Thyroid gland (tissue), 4 donors: Measurements from ENCODE around the gene FMC1. TPM values are rescaled to one million over a fixed set of nuclear protein-coding genes. Genes with fewer than 3 reads are reported as not detected.
A peak's percentile ranks its signal among the peaks of the same experiment; 100 is the strongest.

ENCODE experiments used
- DNase-seq, 2 donors: peaks; one replicate each; pipeline ENCODE4 v3.0.0-alpha.2; 2019
- H3K27ac ChIP-seq, 3 donors: fragments of 200-600 bp; sonication (generic); 1 replicate in 2 of 3; 2 replicates in 1 of 3; pipeline ENCODE4 v1.5.1; 2016 to 2019; ENCODE audit warnings: mild to moderate bottlenecking in 1 of 3, moderate library complexity in 1 of 3
- H3K27me3 ChIP-seq: fragments of 200-600 bp; sonication (generic); one replicate; pipeline ENCODE4 v1.5.1; 2019
- H3K36me3 ChIP-seq, 2 donors: fragments of 200-600 bp; sonication (generic); one replicate each; pipeline ENCODE4 v1.5.1; 2016 to 2019
- H3K4me1 ChIP-seq, 2 donors: fragments of 200-600 bp; sonication (generic); one replicate each; pipeline ENCODE4 v1.5.1; 2017 to 2019
- H3K4me3 ChIP-seq, 3 donors: fragments of 200-600 bp; sonication (generic); replicated peaks in 1 of 3; 1 replicate in 2 of 3; 2 replicates in 1 of 3; pipeline ENCODE4 v1.5.1; 2016; ENCODE audit warnings: mild to moderate bottlenecking in 1 of 3
- H3K9me3 ChIP-seq: fragments of 200-600 bp; sonication (generic); one replicate; pipeline ENCODE4 v1.5.1; 2017
- CTCF ChIP-seq, 6 experiments: fragments of 200-600 bp in 3 of 6; fragments of 450-650 bp in 3 of 6; sonication (generic) in 3 of 6; IDR thresholded peaks; one replicate each; pipeline ENCODE4 v1.5.1; 2016 to 2019; ENCODE audit warnings: antibody characterized with exemption in 6 of 6, mild to moderate bottlenecking in 2 of 6, inconsistent platforms in 1 of 6, moderate library complexity in 1 of 6
- POLR2A ChIP-seq, 2 donors: fragments of 450-650 bp; IDR thresholded peaks; one replicate each; pipeline ENCODE4 v1.6.1; 2017; ENCODE audit warnings: antibody characterized with exemption in 2 of 2, mild to moderate bottlenecking in 2 of 2, moderate library complexity in 1 of 2
- WGBS, 2 donors: methylation state at CpG; one replicate each; pipeline ENCODE4 v1.1.5; 2017; 5-methylcytosine and 5-hydroxymethylcytosine counted together
- intact Hi-C: fragments of 100-400 bp; cut with DNase I; formaldehyde crosslinking; loops from one replicate; pipeline ENCODE4 v1.15.1; 2023
- total RNA-seq, 4 donors: library from RNA; depleted of rRNA; stranded (reverse); fragments of >200 nt; gene quantifications; one replicate each; pipeline ENCODE4 v1.2.3, GENCODE V29; 2016

The FMC1 gene
- total RNA-seq, 4 donors from 2014 or later = 11.9 to 26.4 (median 23.0) TPM

GRCh38 chr7:139358541-139359365 is 17.6 kb downstream of the FMC1 start:
- DNase-seq = no peak
- Histone ChIP-seq H3K27me3 (no peaks in the 10 kb centered on the region), H3K4me1 (peaks cover 19 to 23% of the 10 kb centered on the region in 2 donors), H3K4me3 (peak overlapping the region; percentile 42 to 87 (median 46)), H3K27ac (peak overlapping the region; percentile 98 to 100 (median 99)), H3K9me3 (no peaks in the 10 kb centered on the region), H3K36me3 (no peaks in the 10 kb centered on the region)
- intact Hi-C loops = no loop called here
- TF ChIP-seq CTCF (IDR thresholded peaks at IDR 0.05) (no peak), POLR2A (IDR thresholded peaks at IDR 0.05) (no peak)
- WGBS, 2 donors = 6 to 12% methylated on average over 20 to 38 of the region's 39 CpGs

- peaks cover 23 to 24% of the 10 kb centered on the region in 2 donors for H3K4me1 ChIP-seq
- peak in 1 of 6 experiments; percentile 22 for TF ChIP-seq CTCF (IDR thresholded peaks at IDR 0.05)
- peak; percentile 85 to 97 for TF ChIP-seq POLR2A (IDR thresholded peaks at IDR 0.05)
- intact Hi-C loops = loop anchor here (10.0 kb wide), 1 partner anchor 55 kb away; no protein-coding TSS in a partner anchor
- no peaks in the 10 kb centered on the region for H3K9me3 ChIP-seq
- peak within 1 kb of the TSS; percentile 98 to 100 (median 99) for H3K27ac ChIP-seq
- WGBS, 2 donors = 0 to 1% methylated on average over 2 to 53 of the region's 98 CpGs
- peak; percentile 100 for DNase-seq
- no peaks in the 10 kb centered on the region for H3K36me3 ChIP-seq
- H3K4me3 ChIP-seq = peak within 1 kb of the TSS; percentile 42 to 87 (median 56)
- no peaks in the 10 kb centered on the region for H3K27me3 ChIP-seq
Observed at GRCh38 chr7:139359366-139360209, 18.5 kb downstream of the FMC1 start, which contains the start of gene LUC7L2. Gene LUC7L2, plus strand, starts transcription at chr7:139359894. Its CDS starts 368 bp downstream, at chr7:139360262.

- whole genome bisulfite sequencing, 2 donors = 1 to 2% methylated on average over 14 to 22 of the region's 47 CpGs
- H3K27ac ChIP-seq = peak overlapping the region; percentile 98 to 100 (median 99)
- H3K4me3 ChIP-seq = peak overlapping the region; percentile 27 to 87 (median 56)
- H3K9me3 ChIP-seq = no peaks in the 10 kb centered on the region
- no peaks in the 10 kb centered on the region for H3K27me3 ChIP-seq
- DNase-seq = peak; percentile 99
- TF ChIP-seq CTCF (IDR thresholded peaks at IDR 0.05) (no peak), POLR2A (IDR thresholded peaks at IDR 0.05) (peak; percentile 76 to 94)
- intact Hi-C loops = loop anchor here (10.0 kb wide), 1 partner anchor 54 kb away; no protein-coding TSS in a partner anchor
- peaks cover 0 to 2% of the 10 kb centered on the region in 2 donors for H3K36me3 ChIP-seq
- H3K4me1 ChIP-seq = peaks cover 24 to 31% of the 10 kb centered on the region in 2 donors
Observed at GRCh38 chr7:139360210-139360947, 19.2 kb downstream of the FMC1 start.

- DNase-seq = no peak
- H3K4me3 ChIP-seq = peak overlapping the region; percentile 27 to 87 (median 34)
- peaks cover 30 to 36% of the 10 kb centered on the region in 2 donors for H3K4me1 ChIP-seq
- intact Hi-C loops = loop anchor here (10.0 kb wide), 1 partner anchor 54 kb away; no protein-coding TSS in a partner anchor
- peak overlapping the region; percentile 98 to 100 (median 99) for H3K27ac ChIP-seq
- H3K27me3 ChIP-seq = no peaks in the 10 kb centered on the region
- peaks cover 0 to 5% of the 10 kb centered on the region in 2 donors for H3K36me3 ChIP-seq
- no peaks in the 10 kb centered on the region for H3K9me3 ChIP-seq
- WGBS, 2 donors = 0% methylated on average over 2 of the region's 2 CpGs
- TF ChIP-seq POLR2A (IDR thresholded peaks at IDR 0.05) = no peak
- no peak for TF ChIP-seq CTCF (IDR thresholded peaks at IDR 0.05)
Observed at GRCh38 chr7:139360948-139361307, 19.8 kb downstream of the FMC1 start.
